Panc1 (cell line): Measurements from ENCODE around the gene RNF11.

ENCODE experiments used
- TCF7L2 ChIP-seq: IDR thresholded peaks from 2 replicates; pipeline ENCODE4 v1.6.1; 2011; ENCODE audit warnings: mild to moderate bottlenecking, low read depth, low read length, inconsistent platforms
- TF ChIP-seq, protein P1 (sequence below): fragments of 450-650 bp; IDR thresholded peaks from 2 replicates; pipeline ENCODE4 v1.5.1; 2017; ENCODE audit warnings: mild to moderate bottlenecking

DNA sequence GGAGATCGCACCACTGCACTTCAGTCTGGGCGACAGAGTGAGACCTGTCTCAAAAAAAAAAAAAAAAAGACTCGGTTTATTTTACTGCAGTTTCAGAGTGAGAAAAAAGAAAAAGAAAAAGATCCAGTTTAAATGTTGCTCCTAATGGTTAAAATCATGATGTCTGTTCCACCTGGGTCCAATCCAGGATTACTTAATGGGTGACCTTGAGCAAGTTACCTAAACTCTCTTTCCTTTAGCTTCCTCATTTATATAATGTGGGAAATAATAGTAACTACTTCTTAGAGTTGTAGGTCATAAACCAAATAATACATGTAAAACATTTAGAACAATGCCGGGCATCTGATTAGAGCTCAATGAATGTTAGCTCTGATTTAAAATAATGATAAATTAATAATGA, 19.4 kb upstream of the RNF11 start:
- TF ChIP-seq, protein P1, sequence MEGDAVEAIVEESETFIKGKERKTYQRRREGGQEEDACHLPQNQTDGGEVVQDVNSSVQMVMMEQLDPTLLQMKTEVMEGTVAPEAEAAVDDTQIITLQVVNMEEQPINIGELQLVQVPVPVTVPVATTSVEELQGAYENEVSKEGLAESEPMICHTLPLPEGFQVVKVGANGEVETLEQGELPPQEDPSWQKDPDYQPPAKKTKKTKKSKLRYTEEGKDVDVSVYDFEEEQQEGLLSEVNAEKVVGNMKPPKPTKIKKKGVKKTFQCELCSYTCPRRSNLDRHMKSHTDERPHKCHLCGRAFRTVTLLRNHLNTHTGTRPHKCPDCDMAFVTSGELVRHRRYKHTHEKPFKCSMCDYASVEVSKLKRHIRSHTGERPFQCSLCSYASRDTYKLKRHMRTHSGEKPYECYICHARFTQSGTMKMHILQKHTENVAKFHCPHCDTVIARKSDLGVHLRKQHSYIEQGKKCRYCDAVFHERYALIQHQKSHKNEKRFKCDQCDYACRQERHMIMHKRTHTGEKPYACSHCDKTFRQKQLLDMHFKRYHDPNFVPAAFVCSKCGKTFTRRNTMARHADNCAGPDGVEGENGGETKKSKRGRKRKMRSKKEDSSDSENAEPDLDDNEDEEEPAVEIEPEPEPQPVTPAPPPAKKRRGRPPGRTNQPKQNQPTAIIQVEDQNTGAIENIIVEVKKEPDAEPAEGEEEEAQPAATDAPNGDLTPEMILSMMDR = no peak
- no peak for TF ChIP-seq TCF7L2
